Left kidney (tissue), 2 donors: Measurements from ENCODE around the gene MGAT4B. TPM values are rescaled to one million over a fixed set of nuclear protein-coding genes. Genes with fewer than 3 reads are reported as not detected.
A peak's percentile ranks its signal among the peaks of the same experiment; 100 is the strongest.

Experiments used
- DNase-seq: peaks from one replicate; pipeline ENCODE4 v3.0.0-alpha.2; 2013
- polyA plus RNA-seq: library from polyadenylated mRNA; unstranded; fragments of 120-200 nt; gene quantifications from one replicate; pipeline ENCODE4 v1.2.1, GENCODE V29; 2013; ENCODE audit not compliant: insufficient read length

The MGAT4B gene
- polyA plus RNA-seq, 1 donor = 159 TPM

DNA sequence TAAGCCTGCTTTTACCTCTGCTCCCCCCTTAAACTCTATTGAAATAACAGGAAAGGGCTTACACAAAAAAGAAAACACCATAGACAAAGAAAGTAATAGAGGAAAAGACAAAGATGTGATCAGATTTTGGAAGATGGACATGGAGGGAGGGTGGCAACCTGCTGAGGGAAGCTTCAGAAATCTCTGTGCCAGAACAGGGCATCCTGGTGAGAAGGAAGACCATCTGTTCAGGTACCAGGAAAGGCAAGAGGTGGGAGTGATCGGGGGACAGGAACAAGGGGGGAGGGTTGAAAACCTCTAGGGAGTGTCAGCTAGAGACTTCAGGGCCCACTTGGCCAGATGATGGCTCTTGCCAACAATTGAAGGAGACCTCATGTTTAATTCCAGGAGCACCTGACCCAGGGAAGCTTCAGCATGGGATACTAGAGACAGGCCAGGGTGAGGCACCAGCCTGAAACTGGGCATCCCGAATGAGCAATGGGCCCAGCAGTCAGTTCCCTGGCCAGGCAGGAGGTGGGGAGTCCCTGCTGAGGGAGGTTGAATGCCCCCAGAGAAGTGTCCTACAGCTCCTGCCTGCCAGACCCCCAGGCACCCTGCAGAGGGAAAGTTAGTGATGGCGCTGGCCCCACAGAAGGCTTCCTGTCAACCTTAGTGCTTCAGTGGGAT, 22.2 kb upstream of the MGAT4B start:
- no peak for DNase-seq

DNA sequence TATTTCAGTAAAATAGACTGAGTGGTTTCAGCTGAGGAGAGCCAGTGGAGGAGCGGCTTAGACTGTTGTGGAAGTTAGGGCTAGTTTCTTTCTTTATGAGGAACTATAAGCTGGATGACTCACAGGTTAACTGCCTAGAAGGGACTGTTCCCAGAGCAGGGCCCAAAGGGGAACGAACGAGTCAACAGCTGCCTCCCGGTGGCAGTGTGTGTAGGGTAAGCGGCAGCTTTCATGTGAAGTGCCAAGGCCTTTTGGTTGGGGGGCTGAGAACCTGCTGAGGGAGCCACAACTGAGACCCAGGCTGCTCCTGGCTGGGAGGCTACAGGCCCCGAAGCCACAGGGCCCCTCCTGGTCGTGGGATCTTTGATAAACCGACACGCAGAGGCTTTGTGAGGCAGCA, 21.0 kb upstream of the MGAT4B start:
- no peak for DNase-seq

DNA sequence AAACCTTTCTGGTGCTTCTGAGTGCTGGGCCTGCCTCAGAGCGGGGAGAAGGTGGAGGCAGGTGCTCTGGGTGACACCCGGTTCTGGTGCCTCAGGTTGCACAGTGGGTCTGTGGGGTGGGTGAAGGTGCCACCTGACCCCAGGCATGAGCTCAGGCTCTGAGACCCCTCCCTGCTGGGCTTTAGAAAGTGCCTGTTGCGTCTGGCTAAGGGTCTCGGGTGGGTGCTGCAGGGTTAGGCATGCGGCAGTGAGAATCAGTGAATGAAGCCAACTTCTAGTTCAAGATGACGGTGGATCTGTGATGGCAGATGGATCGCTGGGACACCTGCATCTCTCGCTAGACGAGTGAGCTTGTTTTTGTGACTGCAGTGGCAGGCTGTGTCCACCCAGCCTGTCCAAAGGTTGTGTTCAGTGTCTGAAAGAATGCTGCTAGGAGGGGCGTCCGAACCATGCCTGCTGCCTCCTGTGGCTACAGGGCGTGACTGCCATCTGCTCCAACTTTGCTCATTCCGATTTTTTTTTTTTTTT, 19.1 kb upstream of the MGAT4B start:
- no peak for DNase-seq

DNA sequence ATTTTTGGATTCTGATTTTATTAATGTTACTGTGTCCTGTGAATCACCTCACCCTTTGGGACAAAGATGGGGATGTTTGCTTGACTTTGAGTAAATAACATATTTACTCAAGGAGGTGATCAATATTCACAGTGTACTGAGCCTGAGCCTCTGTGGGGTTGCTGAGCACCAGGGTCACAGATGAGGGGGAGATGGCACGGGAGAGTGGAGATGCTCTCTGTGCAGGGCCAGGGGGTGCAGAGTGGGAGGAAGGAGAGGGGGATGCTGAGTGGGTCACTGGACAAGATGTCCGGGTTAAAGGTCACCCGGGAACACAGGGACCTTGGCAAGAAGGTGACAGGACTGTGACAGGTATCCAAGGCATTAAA, 18.1 kb upstream of the MGAT4B start:
- no peak for DNase-seq

DNA sequence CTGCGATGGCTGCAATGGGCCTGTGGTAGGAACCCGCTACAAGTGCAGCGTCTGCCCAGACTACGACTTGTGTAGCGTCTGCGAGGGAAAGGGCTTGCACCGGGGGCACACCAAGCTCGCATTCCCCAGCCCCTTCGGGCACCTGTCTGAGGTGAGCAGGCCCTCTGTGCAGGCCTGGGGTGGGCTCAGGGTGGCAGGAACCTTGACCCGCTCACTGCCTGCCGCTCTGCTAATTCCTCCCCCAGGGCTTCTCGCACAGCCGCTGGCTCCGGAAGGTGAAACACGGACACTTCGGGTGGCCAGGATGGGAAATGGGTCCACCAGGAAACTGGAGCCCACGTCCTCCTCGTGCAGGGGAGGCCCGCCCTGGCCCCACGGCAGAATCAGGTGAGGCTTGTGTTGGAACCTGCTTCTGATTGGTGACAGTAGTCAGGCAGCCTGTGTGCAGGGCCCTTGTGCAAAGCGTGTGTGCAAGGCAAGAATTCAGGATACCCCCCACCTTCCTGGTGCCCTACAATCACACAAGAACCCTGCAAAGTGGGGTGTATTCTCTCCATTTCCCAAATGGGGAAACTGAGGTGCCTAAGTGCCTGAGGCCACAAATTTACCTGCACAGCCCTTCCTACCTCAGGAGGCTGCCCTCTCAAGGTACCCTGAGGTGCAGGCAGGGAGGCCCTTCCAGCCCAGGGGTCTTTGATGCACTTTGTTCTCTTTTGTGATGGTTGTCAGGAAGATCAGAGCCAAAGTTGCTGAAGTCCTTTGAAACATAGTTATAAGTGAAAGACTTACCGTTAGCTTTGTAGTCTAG, 17.5 kb upstream of the MGAT4B start:
- no peak for DNase-seq

DNA sequence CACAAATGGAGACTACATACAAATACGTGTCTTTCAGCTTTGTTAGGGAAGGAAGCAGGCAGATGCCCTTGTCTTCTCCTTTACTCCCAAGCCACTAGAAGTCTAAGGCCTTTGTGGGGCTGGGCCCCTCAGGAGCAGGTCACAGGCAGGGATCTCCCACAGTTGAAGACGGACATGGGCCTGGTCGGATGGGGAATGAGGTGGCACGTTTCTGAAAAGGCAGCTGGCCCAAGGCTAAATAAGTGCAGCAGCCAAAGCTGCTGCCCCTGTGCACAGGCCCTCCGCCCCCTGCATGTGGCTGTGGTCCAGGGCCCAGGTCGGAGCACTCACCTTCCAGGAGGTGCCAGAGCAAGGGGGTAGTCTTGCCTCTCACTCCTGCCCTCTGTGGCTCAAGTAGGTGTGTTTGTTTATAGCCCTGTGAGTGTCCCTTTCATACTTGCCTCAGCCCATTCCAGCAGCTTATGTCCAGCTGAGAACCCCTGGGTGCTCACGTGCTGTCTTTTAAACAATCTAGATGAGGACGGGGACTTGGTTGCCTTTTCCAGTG, 15.9 kb upstream of the MGAT4B start:
- DNase-seq = no peak

DNA sequence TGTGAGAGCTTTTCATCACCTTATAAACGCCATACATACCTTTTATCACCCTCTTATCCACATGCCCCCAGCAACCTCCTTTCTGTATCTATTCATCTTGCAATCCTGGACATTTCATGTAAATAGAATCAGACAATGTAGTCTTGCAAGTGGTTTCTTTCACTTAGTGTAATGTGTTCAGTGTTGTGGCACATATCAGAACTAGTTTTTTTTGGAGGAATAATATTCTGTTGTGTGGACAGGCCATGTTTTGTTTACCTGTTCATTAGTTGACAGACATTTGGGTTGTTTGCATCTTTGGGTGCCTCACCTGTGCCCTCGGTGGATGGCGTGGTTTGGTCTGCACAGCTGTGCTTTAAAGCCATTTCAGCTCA, 15.4 kb upstream of the MGAT4B start:
- no peak for DNase-seq

DNA sequence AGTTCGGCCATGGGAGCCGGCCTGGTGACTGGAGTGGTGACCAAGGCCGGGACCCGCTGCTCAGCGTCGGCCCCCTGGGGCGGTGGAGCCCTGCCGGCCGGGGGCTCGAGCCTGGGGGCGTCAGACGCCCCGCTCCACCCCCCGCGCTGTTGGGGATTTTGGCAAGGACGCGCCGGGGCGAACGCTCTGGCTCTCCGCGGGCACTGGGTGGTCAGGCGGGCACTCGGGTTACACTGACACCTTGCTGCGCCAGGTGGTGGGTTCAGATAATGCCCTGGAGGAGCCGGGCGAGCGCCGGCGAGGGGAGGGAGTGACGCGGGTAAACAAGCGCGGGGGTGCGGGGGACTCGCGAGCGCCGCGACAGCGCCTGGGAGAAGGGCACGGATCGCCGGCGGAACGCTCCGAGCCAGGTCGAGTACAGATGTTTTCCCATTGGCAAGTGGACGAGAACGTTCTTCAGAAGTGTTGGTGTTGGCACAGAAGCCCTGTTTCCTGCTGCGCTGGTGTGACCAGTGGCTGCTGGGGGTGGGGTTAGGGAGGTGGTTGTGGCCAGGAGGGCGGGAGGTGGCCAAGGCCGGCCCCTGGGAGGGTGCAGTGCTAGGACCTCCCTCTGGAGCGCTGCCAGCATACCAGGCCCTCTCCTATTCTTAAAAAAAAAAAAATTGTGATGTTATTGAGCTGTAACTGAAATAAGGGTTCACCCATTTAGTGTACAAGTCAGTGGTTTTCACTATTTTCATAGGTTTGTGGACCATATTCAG, 14.8 kb upstream of the MGAT4B start:
- peak; percentile 89 for DNase-seq

DNA sequence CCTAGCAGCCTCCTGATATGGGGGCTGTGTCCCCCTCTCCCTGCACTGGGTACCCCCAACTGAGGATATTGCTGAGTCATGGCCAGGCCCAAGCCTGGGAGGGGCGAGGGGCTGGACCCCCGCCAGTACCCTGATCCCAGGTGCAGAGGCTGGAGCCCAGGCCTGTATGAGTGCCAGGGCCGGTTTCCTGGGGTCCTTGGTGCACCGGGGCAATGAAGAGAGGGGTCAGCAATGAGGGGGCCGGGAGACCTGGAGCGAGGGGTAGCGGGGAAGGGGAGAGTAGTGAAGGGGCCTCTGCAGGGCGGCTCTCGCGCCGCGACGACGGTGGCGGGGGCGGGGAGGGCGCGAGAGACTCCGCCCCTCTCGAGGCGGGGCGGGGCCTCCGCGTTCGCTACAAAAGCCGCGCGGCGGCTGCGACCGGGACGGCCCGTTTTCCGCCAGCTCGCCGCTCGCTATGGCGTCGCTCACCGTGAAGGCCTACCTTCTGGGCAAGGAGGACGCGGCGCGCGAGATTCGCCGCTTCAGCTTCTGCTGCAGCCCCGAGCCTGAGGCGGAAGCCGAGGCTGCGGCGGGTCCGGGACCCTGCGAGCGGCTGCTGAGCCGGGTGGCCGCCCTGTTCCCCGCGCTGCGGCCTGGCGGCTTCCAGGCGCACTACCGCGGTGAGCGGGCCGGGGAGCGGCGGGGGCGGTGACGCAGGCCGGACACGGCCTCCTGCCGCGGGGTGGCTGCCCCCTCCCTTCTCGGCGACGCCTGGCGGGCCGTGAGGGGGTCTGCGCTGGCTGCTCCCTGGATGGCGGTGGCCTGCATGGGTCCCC, 14.0 kb upstream of the MGAT4B start, which contains the start of gene SQSTM1:
TSS of gene SQSTM1 (plus strand) at position 423 of the 815 bp plus-strand sequence. CDS start at position 455, 32 bp downstream.
- DNase-seq = peak; percentile 83

DNA sequence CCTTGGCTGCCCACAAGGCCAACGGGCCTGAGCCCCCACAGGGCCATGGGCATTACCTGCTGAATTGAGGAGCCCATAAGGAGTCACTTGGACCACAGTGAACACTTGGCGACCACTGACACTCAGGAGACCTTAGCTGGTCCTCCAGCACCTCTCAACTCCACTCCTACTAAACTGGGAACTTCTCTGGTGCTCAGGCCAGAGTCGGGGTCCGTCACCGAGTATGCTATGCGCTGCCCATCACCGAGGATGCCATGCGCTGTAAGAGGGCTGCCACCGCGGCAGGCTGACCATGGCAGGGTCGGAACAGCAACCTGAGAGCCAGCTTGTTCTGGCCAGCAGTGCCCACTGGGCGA, 13.4 kb upstream of the MGAT4B start:
- DNase-seq = no peak

DNA sequence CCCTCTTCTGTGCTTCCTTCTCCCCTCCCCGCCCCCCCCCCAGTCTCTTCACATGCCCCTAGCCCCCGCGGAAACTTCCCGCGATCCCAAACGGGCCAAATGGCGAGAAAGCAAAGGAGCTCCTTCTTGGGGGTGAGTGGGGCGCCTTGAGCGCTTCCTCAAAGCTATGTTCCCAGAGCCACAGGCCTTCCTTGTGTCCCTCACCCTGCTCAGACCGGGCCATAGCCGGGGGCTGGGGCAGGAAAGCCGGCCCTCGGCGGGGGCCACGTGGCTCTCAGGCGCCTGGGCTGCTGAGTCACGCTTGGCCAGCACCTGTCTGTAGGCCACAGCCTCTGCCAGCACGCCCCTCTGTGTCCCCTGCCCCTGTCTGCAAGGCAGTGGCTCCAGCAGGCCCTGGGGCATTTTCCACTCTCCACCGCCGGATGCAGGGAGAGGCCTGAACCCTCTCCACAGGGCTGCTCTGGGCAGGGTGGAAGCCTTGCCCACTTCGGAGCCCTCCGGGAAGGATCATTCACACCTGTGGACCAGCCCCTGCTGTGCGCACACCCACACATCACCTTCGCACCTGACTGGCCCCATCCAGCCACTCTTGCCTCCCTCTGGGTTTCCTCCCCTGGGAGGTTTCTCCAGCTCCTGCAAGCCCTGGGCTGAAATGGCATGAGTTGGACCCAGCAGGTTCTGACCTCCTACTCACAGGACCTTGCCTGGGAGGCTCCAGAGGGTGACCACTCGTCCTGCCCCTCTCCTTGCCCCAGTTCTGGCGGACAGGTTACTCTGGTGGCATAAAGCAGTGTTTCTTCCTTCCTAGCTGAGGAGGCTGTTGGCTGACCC, 12.8 kb upstream of the MGAT4B start:
- DNase-seq = no peak

DNA sequence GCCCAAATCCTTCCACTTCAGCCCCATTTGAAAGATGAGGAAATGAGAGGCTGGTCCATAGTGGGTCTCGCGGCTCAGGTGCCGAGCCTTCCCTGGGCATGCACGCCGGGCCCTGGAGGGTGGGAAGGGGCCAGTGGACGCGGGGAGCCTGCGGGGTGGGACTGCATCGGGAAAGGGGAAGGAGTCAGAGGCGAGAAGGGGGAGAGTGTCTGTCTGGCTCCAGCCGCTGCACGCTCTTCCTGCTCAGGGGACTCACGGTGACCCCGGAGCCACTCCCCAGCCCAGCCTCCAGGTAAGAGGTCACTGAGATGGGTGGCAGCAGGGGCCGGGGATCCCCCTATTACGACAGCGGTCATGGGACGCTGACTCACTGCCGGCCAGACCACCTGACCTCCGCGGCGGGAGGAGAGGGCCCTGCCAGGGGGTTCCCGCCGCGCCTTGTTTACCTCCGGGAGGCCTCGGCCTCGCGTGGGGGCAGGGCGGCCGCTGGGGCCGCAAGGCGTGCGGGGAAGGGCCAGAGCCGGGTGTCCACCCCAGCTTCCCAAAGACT, 12.2 kb upstream of the MGAT4B start:
- peak; percentile 82 for DNase-seq

DNA sequence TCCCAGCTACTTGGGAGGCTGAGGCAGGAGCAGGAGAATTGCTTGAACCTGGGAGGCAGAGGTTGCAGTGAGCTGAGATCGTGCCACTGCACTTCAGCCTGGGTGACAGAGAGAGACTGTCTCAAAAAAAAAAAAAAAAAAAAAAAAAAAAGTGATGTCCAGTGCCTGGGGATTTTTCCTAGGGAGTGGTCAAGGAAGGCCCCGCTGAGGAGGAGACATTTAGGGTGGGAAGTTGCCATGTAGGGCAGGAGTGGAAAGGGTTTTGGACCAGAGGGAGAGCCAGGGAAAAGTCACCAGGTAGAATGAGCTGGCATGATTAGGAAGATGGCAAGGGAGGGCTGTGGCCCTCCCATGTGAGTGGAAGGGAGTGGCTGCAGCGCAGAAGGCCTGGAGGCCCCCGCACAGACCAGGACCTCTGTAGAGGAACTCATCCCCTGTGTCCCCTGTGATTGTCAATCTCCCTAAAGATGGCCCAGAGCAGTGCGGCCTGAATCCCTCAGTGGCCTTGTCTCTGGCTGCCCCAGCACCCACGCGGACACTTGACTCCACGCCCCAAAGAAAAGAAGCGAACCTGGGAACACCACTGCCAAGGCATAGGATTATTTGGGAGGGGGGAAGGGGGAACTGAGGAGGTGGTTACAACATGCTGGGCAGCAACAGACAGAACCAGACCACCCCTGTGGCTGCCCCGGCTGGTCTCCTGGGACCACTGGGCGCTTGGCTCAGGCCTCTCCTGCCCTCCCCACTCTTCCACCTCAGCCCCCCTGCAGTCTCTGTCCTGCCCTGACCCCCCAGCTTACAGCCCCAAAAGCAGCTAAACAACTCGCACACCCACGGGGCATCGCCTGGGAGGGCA, 11.5 kb upstream of the MGAT4B start:
- DNase-seq = no peak

DNA sequence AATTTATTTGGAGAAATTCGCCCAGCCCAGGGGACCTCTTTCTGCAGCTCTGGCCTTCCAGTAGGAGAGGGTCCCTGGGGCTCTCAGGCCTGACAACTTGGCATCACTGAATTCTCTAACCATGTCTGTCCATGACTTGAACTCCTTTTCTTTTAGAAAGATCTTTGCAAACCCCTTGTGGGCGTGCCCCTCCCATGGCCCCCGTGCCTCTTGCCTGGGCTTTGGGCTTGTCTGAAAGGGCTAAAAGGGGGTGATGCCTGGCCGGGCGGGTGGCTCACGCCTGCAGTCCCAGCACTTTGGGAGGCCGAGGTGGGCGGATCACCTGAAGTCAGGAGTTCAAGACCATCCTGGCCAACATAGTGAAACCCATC, 10.8 kb upstream of the MGAT4B start:
- no peak for DNase-seq

DNA sequence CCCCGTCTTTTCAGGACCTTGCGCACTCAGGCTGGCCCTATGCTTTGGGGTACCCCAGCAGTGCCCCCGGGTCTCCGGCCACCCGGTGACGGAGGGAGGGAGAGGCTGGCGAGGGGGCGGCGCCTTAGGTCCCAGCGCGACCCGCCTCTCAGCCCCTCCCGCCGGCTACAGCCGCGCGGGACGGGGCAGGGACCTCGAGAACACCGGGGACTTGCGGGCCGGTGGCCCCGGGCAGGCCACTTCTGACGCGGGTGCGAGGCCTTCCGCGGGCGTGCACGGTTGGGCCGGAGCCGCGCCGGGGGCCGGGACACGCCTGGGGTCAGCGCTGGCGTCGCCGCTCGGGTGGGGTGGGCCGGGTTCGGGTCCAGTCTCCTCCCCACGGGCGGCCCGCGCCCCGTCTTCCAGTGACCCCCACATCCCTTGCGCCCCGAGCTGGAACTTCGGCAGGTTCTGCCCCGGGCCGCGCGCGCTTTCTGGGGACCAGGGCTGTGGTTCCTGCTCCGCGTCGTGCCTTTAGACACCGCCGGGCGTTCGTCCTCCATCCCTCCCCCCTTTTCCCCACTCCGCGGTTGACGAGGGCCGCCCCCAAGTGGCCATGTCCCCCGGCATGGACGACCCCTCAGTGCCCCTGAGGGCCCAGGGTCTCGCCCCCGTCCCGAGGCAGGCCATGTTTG, 10.3 kb upstream of the MGAT4B start:
- no peak for DNase-seq

DNA sequence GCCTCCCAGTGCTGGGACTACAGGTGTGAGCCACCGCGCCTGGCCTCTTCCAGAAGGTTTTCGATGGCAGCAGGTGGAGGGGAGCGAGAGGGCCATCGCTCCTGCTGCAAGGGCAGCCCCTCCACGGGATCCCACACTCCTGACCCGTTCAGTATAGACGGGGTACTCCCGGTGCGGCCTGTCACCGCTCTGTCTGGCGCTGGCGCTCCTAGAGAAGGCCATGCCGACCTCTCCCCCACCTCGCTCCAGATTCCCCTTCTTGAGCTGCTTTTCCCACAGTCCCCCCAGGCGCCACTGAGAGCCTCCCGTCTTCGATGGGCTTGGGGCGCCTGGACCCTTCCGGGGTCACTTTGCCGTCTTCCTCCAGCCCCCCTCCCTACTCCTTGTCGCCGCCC, 9.7 kb upstream of the MGAT4B start:
- no peak for DNase-seq

DNA sequence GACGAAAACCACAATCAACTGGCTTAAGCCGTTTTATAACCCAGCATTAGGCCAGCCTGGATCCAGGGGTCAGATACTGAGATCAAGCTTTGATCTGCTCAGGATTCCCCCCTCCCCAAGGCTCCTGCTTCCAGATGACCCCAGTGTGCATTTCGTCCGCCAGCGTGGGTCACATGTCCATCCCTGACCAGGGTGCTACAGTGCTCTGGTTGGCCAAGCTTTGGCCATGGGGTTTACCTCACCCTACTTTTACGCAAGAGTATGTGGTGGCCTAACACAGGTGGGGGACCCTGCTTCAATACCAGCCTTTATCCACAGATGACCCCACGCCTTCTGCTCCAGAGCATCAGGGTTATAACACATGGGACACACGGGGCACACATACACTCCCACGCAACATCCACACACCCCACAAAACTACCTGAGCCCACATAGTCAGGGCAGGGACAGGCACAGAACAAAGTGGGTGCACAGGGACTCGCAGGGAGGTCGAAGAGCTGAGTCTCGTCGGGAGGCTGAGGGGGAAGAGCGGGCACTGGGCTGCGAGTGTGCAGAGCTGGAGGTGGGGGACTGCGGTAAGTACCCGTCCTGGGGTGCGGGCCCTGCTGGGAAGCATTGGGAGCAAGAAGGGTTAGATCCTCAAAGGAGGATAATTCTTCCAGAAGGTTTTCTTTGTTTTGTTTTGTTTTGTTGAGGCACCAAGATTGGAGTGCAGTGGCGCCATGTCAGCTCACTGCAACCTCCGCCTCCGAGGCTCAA, 9.0 kb upstream of the MGAT4B start:
- no peak for DNase-seq

DNA sequence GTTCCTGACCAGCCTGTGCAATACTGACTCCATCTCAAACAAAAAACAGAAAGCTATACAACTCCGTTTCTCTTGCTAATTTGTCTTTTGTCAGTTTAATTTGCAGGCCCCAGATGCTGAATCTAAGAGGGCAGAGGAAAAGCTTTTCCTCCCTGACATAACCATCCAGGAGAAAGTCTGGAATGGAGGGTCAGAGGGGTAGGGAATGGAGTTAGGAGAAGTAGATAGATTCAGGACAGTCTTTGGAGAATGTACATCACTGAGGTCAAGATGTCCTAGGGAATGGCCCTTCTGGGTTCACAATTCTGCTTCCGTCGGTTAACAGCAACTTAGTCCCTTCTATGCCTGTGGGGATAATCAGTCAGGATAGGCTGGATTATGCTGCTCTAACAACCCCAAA, 7.4 kb upstream of the MGAT4B start:
- no peak for DNase-seq
